Lower lobe of right lung (tissue), 2 donors: ENCODE results near the gene CAMKMT. TPM values are rescaled to one million over a fixed set of nuclear protein-coding genes. Genes with fewer than 3 reads are reported as not detected.

Experiments
- ATAC-seq, 2 donors: fragments of 200-7000 bp; cut with Tn5 transposase; one replicate each; pipeline ENCODE4 v1.9.1; 2020 to 2022; ENCODE audit warnings: mild to moderate bottlenecking in 2 of 2, moderate library complexity in 2 of 2
- DNase-seq: peaks from one replicate; pipeline ENCODE4 v3.0.0-alpha.2; 2020
- H3K27ac ChIP-seq: fragments of 200-600 bp; one replicate; pipeline ENCODE4 v1.8.0; 2022
- H3K27me3 ChIP-seq: fragments of 200-600 bp; one replicate; pipeline ENCODE4 v1.8.0; 2022; ENCODE audit warnings: low read depth
- H3K36me3 ChIP-seq: fragments of 200-600 bp; one replicate; pipeline ENCODE4 v1.8.0; 2022; ENCODE audit warnings: mild to moderate bottlenecking
- H3K4me1 ChIP-seq: fragments of 200-600 bp; one replicate; pipeline ENCODE4 v1.8.0; 2022
- H3K4me3 ChIP-seq: fragments of 200-600 bp; one replicate; pipeline ENCODE4 v1.8.0; 2022; ENCODE audit warnings: mild to moderate bottlenecking
- H3K9me3 ChIP-seq: fragments of 200-600 bp; one replicate; pipeline ENCODE4 v1.8.0; 2022
- intact Hi-C: fragments of 100-400 bp; cut with DNase I; formaldehyde crosslinking; loops from one replicate; pipeline ENCODE4 v1.11.0; 2022
- total RNA-seq: library from RNA; stranded (reverse); fragmentation: NEBNext Ultra II Directional; extraction: Animal tissue kit (Norgen Biotek cat#: 25700); gene quantifications from one replicate; pipeline ENCODE4 v1.2.1, GENCODE V29; 2021
- TF ChIP-seq, protein P1 (sequence below): fragments of 200-600 bp; IDR thresholded peaks from one replicate; pipeline ENCODE4 v1.8.0; 2022; ENCODE audit warnings: antibody characterized with exemption, mild to moderate bottlenecking
- donor health status: DM: no; HTN: yes; CAD: no; lungs with severe emphysema.

The CAMKMT gene
- total RNA-seq, 1 donor from 2014 or later = 10.5 TPM

DNA sequence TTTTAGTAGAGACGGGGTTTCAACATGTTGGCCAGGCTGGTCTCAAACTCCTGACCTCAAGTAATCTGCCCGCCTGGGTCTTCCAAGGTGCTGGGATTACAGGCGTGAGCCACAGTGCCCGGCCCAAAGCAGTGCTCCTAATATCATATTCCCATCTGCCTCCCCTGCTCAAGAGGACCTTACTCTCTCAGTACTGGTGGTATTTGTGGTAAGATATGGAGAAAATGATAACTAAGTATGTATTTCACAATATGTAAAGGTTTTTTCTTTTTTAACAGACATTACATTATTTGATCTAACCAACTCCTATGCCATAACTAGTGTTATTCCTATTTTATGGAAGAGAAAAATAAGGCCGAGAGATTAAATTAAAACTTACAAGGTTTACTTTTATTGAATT is 201.0 kb downstream of the CAMKMT start:
- Histone ChIP-seq H3K9me3 (no peaks in the 10 kb centered on the region), H3K27ac (no peak overlapping the region), H3K36me3 (no peaks in the 10 kb centered on the region), H3K4me1 (no peaks in the 10 kb centered on the region), H3K4me3 (no peak overlapping the region), H3K27me3 (no peaks in the 10 kb centered on the region)
- TF ChIP-seq, protein P1, sequence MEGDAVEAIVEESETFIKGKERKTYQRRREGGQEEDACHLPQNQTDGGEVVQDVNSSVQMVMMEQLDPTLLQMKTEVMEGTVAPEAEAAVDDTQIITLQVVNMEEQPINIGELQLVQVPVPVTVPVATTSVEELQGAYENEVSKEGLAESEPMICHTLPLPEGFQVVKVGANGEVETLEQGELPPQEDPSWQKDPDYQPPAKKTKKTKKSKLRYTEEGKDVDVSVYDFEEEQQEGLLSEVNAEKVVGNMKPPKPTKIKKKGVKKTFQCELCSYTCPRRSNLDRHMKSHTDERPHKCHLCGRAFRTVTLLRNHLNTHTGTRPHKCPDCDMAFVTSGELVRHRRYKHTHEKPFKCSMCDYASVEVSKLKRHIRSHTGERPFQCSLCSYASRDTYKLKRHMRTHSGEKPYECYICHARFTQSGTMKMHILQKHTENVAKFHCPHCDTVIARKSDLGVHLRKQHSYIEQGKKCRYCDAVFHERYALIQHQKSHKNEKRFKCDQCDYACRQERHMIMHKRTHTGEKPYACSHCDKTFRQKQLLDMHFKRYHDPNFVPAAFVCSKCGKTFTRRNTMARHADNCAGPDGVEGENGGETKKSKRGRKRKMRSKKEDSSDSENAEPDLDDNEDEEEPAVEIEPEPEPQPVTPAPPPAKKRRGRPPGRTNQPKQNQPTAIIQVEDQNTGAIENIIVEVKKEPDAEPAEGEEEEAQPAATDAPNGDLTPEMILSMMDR = no peak
- DNase-seq (no peak), ATAC-seq (no peak)
- intact Hi-C loops = no loop called here

DNA sequence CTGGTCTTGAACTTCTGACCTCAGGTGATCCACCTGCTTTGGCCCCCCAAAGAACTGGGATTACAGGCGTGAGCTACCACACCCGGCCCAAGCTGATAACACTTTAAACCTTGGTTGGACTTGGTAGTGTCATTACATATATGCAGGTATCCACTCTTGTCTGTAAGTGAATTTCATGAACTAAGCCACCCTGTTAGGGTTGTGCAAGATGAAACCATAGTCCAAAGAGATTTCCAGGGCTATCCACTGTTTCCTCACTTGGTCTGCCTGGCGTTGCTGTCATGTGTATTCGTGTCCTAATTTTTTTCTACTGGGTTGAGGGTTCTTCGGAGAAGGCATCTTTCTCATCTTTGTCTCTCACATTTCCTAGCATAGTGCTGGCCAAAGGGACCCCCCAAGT is 203.0 kb downstream of the CAMKMT start:
- Histone ChIP-seq H3K27ac (no peak overlapping the region), H3K4me1 (no peaks in the 10 kb centered on the region), H3K9me3 (no peaks in the 10 kb centered on the region), H3K36me3 (no peaks in the 10 kb centered on the region), H3K4me3 (no peak overlapping the region), H3K27me3 (no peaks in the 10 kb centered on the region)
- intact Hi-C loops = no loop called here
- TF ChIP-seq, protein P1 = no peak
- no peak for DNase-seq
- ATAC-seq = no peak

DNA sequence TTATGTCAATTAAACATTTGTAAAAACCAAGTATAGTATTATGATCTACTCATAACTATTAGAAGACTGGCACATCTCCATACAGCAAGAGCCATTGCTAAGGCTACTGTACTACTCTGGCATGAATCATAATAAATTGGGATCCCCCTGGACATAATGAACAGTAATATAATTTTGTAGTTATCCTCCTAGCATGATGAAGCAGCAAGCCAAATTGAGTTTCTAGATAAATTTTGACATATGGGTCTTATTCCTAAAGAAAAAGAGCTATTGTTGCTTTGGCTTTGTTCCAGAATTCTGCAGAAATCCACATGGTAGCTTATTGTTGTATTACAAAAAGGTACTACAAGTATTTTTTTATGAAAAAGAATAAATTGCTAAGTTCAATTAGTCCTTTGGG is 204.3 kb downstream of the CAMKMT start:
- Histone ChIP-seq H3K36me3 (no peaks in the 10 kb centered on the region), H3K9me3 (no peaks in the 10 kb centered on the region), H3K27ac (no peak overlapping the region), H3K4me1 (no peaks in the 10 kb centered on the region), H3K27me3 (no peaks in the 10 kb centered on the region), H3K4me3 (no peak overlapping the region)
- DNase-seq = no peak
- TF ChIP-seq, protein P1 = no peak
- intact Hi-C loops = no loop called here
- no peak for ATAC-seq

DNA sequence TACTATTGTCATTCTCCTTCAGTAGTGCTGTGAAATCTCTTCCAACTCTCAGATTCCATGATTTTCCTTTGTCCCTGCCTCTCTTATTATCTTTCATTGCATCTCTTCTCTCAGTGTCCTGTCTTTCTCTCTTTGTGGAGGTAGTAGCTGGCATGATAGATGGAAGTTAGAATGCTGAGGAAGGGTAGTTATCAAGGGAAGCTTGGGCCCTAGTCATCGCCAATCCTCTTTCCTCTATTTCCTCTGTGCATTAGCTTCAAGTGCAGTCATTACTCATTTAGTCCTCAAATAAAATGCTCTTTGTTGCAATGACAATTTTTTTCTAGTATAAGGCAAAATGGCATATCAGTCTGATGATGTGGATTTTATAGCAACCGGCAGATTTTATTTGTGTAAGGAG is 207.7 kb downstream of the CAMKMT start:
- intact Hi-C loops = no loop called here
- no peak overlapping the region for H3K4me3 ChIP-seq
- H3K27ac ChIP-seq = no peak overlapping the region
- no peaks in the 10 kb centered on the region for H3K4me1 ChIP-seq
- no peaks in the 10 kb centered on the region for H3K9me3 ChIP-seq
- ATAC-seq (no peak), DNase-seq (no peak)
- H3K36me3 ChIP-seq = no peaks in the 10 kb centered on the region
- TF ChIP-seq, protein P1 = no peak
- H3K27me3 ChIP-seq = no peaks in the 10 kb centered on the region

DNA sequence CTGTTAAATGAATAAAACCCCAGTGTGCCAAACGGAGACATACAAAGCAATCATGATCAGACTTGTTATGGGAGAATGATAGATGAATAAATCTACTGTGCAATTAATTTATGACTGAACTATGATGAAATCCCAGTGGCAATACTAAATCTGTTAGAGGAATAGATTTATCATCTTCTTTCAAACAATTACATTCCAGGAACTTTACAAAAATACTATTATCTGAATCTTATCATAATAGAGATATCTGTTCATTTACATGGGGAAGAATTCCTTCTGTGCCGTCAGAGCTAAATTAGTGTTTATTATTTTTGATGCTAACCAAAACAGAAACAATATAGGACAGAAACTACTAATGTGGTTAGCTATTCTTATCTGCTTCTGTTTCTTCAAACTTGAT is 208.5 kb downstream of the CAMKMT start:
- Histone ChIP-seq H3K4me1 (no peaks in the 10 kb centered on the region), H3K27ac (no peak overlapping the region), H3K4me3 (no peak overlapping the region), H3K27me3 (no peaks in the 10 kb centered on the region), H3K36me3 (no peaks in the 10 kb centered on the region), H3K9me3 (no peaks in the 10 kb centered on the region)
- TF ChIP-seq, protein P1 = no peak
- DNase-seq (no peak), ATAC-seq (no peak)
- intact Hi-C loops = no loop called here

DNA sequence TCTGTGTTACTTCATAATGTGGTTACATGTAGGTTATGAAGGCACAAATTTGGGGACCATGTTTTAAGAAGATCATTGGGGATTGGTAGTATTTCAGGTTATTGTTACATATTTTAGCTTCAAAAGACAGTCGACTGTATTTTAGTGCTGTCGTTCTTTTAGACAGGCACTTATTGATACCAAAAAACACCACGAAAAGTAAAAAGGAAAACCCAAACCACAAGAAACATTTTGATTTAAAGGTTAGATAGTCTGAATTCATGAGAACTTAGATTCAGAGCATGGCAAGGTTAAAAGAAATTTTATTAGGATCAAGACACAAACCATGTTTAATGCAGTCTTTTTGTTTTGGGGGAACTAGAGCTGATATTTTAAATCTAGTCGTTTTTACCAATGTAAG is 209.0 kb downstream of the CAMKMT start:
- Histone ChIP-seq H3K27me3 (no peaks in the 10 kb centered on the region), H3K4me3 (no peak overlapping the region), H3K4me1 (no peaks in the 10 kb centered on the region), H3K27ac (no peak overlapping the region), H3K36me3 (no peaks in the 10 kb centered on the region), H3K9me3 (no peaks in the 10 kb centered on the region)
- intact Hi-C loops = no loop called here
- ATAC-seq (no peak), DNase-seq (no peak)
- TF ChIP-seq, protein P1 = no peak
